ENCODE results near the gene AZIN2. TPM values are rescaled to one million over a fixed set of nuclear protein-coding genes. Genes with fewer than 3 reads are reported as not detected.

AZIN2 gene
- total and polyA plus RNA-seq, 2 experiments from 2014 or later, result 2.8 to 4.4 TPM

- no peak overlapping the region for H2AFZ ChIP-seq
- no peaks in the 10 kb centered on the region for H4K20me1 ChIP-seq (ENCODE audit: insufficient read depth)
- H3K4me1 ChIP-seq (ENCODE audit: insufficient read depth), result peaks cover 13% of the 10 kb centered on the region
- no peaks in the 10 kb centered on the region for H3K36me3 ChIP-seq (ENCODE audit: low read depth)
- H3K4me2 ChIP-seq (ENCODE audit: unreplicated experiment), result no peak overlapping the region
- no peak overlapping the region for H3K4me3 ChIP-seq
- no peak overlapping the region for H3K27ac ChIP-seq
- no peaks in the 10 kb centered on the region for H3K27me3 ChIP-seq (replicated peaks; ENCODE audit: insufficient read depth)
- peaks cover 8% of the 10 kb centered on the region for H3F3A ChIP-seq (ENCODE audit: insufficient read depth)
- H3K79me2 ChIP-seq (ENCODE audit: insufficient read depth), result no peaks in the 10 kb centered on the region
- no peak overlapping the region for H3K9ac ChIP-seq
- WGBS, 2 experiments (ENCODE audit: low coverage in 1 of 2, low lambda C conversion rate in 2 of 2, missing lambda C conversion rate in 2 of 2), result 75 to 96% methylated on average over 1 of the region's 1 CpG
- no peaks in the 10 kb centered on the region for H3K9me2 ChIP-seq (ENCODE audit: insufficient read depth)
- H3K9me3 ChIP-seq (ENCODE audit: low read depth), result no peaks in the 10 kb centered on the region
- no peak for TF ChIP-seq EZH2phosphoT487 (IDR thresholded peaks at IDR 0.05; ENCODE audit: insufficient read depth, low read depth)
- no peak for TF ChIP-seq EZH2 (IDR thresholded peaks at IDR 0.05; ENCODE audit: insufficient read depth, poor library complexity, severe bottlenecking)
- DNase-seq, result no peak
- in situ Hi-C loops (cut with MboI), result no loop called here
Measured at GRCh38 chr1:33070628-33071027, 10.3 kb upstream of the AZIN2 start.

DNA sequence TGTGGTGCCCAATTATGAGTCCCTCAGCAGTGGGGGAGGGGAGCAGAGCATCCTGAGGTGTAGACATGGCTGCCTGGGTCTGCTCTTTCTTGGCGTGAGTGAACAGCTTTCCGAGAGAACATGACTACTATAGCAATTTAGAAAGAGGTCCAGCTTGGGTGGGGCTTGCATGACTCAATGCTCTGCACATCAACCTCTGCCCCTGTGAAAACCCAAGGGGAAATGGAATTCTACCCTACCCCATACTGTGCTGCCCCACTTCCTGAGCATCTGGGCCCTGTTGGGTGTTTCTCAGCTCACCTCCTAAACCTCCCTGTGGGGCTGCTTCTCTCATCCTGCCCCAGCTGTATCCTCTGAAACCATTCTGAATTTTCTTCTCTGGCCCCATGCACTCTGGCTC lies 8.2 kb upstream of the AZIN2 start:
- no peaks in the 10 kb centered on the region for H3K27me3 ChIP-seq (replicated peaks; ENCODE audit: insufficient read depth)
- no peaks in the 10 kb centered on the region for H3K79me2 ChIP-seq (ENCODE audit: insufficient read depth)
- no peak overlapping the region for H3K4me2 ChIP-seq (ENCODE audit: unreplicated experiment)
- H3K27ac ChIP-seq, result no peak overlapping the region
- peaks cover 10% of the 10 kb centered on the region for H3K4me1 ChIP-seq (ENCODE audit: insufficient read depth)
- in situ Hi-C loops (cut with MboI), result no loop called here
- DNase-seq, result peak; percentile 65
- H4K20me1 ChIP-seq (ENCODE audit: insufficient read depth), result no peaks in the 10 kb centered on the region
- H3F3A ChIP-seq (ENCODE audit: insufficient read depth), result peaks cover 8% of the 10 kb centered on the region
- H3K36me3 ChIP-seq (ENCODE audit: low read depth), result no peaks in the 10 kb centered on the region
- no peaks in the 10 kb centered on the region for H3K9me3 ChIP-seq (ENCODE audit: low read depth)
- no peak for TF ChIP-seq EZH2phosphoT487 (IDR thresholded peaks at IDR 0.05; ENCODE audit: insufficient read depth, low read depth)
- no peak for TF ChIP-seq EZH2 (IDR thresholded peaks at IDR 0.05; ENCODE audit: insufficient read depth, poor library complexity, severe bottlenecking)
- H3K4me3 ChIP-seq, result no peak overlapping the region
- no peak overlapping the region for H3K9ac ChIP-seq
- no peaks in the 10 kb centered on the region for H3K9me2 ChIP-seq (ENCODE audit: insufficient read depth)
- WGBS, 2 experiments (ENCODE audit: low coverage in 1 of 2, low lambda C conversion rate in 2 of 2, missing lambda C conversion rate in 2 of 2), result 42 to 52% methylated on average over 2 of the region's 2 CpGs
- H2AFZ ChIP-seq, result no peak overlapping the region

GRCh38 chr1:33074193-33074945 lies 6.6 kb upstream of the AZIN2 start:
- DNase-seq, result no peak
- Histone ChIP-seq H3K79me2 (ENCODE audit: insufficient read depth) (no peaks in the 10 kb centered on the region), H3K4me1 (ENCODE audit: insufficient read depth) (0 out of 2 replicates have a peak, but pooled peaks cover 4% of the 10 kb centered on the region), H2AFZ (no peak overlapping the region), H4K20me1 (ENCODE audit: insufficient read depth) (no peaks in the 10 kb centered on the region), H3K4me3 (no peak overlapping the region), H3K27ac (no peak overlapping the region), H3K9me3 (ENCODE audit: low read depth) (no peaks in the 10 kb centered on the region), H3K9me2 (ENCODE audit: insufficient read depth) (no peaks in the 10 kb centered on the region), H3F3A (ENCODE audit: insufficient read depth) (no peaks in the 10 kb centered on the region), H3K36me3 (ENCODE audit: low read depth) (no peaks in the 10 kb centered on the region), H3K4me2 (ENCODE audit: unreplicated experiment) (no peak overlapping the region), H3K27me3 (replicated peaks; ENCODE audit: insufficient read depth) (no peaks in the 10 kb centered on the region), H3K9ac (no peak overlapping the region)
- in situ Hi-C loops (cut with MboI), result no loop called here
- no peak for TF ChIP-seq EZH2phosphoT487 (IDR thresholded peaks at IDR 0.05; ENCODE audit: insufficient read depth, low read depth)
- no peak for TF ChIP-seq EZH2 (IDR thresholded peaks at IDR 0.05; ENCODE audit: insufficient read depth, poor library complexity, severe bottlenecking)
- WGBS, 2 experiments (ENCODE audit: low coverage in 1 of 2, low lambda C conversion rate in 2 of 2, missing lambda C conversion rate in 2 of 2), result 25 to 33% methylated on average over 3 to 4 of the region's 4 CpGs

GRCh38 chr1:33078030-33078591 lies 2.8 kb upstream of the AZIN2 start:
- DNase-seq, result no peak
- H2AFZ ChIP-seq, result no peak overlapping the region
- no peaks in the 10 kb centered on the region for H3K9me2 ChIP-seq (ENCODE audit: insufficient read depth)
- H3K79me2 ChIP-seq (ENCODE audit: insufficient read depth), result no peaks in the 10 kb centered on the region
- no peaks in the 10 kb centered on the region for H3F3A ChIP-seq (ENCODE audit: insufficient read depth)
- H3K27ac ChIP-seq, result no peak overlapping the region
- WGBS, 2 experiments (ENCODE audit: low coverage in 1 of 2, low lambda C conversion rate in 2 of 2, missing lambda C conversion rate in 2 of 2), result 0 to 12% methylated on average over 1 of the region's 1 CpG
- in situ Hi-C loops (cut with MboI), result no loop called here
- no peaks in the 10 kb centered on the region for H3K36me3 ChIP-seq (ENCODE audit: low read depth)
- no peak overlapping the region for H3K4me2 ChIP-seq (ENCODE audit: unreplicated experiment)
- H3K4me3 ChIP-seq, result no peak overlapping the region
- TF ChIP-seq EZH2phosphoT487 (IDR thresholded peaks at IDR 0.05; ENCODE audit: insufficient read depth, low read depth), result no peak
- no peak for TF ChIP-seq EZH2 (IDR thresholded peaks at IDR 0.05; ENCODE audit: insufficient read depth, poor library complexity, severe bottlenecking)
- H4K20me1 ChIP-seq (ENCODE audit: insufficient read depth), result no peaks in the 10 kb centered on the region
- no peak overlapping the region for H3K9ac ChIP-seq
- no peaks in the 10 kb centered on the region for H3K9me3 ChIP-seq (ENCODE audit: low read depth)
- H3K4me1 ChIP-seq (ENCODE audit: insufficient read depth), result peaks cover 6% of the 10 kb centered on the region; the same call in 1 of the 2 replicates
- H3K27me3 ChIP-seq (replicated peaks; ENCODE audit: insufficient read depth), result no peaks in the 10 kb centered on the region
